Measurements from ENCODE around the gene TNS2. TPM values are rescaled to one million over a fixed set of nuclear protein-coding genes. Genes with fewer than 3 reads are reported as not detected.

TNS2 gene
- total RNA-seq, 2 donors from 2014 or later = 0.69 to 4.6 TPM

DNA sequence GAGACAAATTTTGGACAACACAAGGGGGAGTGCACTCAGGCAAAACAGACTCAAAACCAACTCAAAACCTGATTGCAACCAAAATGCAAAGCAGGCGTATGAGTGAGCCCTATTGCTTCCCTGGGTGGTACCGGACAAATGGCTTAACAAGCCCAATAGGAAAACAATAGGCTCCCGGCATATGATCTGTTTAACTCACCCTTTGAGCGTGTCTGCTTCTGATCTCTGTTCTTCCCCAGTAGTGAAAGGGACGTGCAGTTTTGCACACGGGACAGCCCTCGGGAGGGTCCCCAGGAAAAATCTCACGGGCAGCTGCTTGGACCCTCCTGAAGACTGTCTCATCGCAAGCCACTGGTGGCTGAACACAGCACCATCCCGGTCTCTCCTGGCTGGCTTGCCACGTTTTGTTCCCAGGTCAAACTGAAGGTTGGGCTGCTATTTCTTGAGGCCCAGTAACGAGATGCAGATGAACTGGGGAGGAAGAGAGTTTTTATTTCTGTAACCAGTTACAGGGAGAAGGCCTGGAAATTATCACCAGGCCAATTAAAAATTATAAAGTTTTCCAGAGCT lies 63.4 kb downstream of the TNS2 start:
- no peak for ATAC-seq (replicated peaks)
- H3K4me3 Mint-ChIP-seq = no peak overlapping the region
- no peaks in the 10 kb centered on the region for H3K27me3 Mint-ChIP-seq
- H3K4me1 Mint-ChIP-seq = no peaks in the 10 kb centered on the region
- no peaks in the 10 kb centered on the region for H3K36me3 Mint-ChIP-seq (ENCODE audit: low read depth)
- no peak overlapping the region for H3K27ac Mint-ChIP-seq
- no peaks in the 10 kb centered on the region for H3K9me3 Mint-ChIP-seq

DNA sequence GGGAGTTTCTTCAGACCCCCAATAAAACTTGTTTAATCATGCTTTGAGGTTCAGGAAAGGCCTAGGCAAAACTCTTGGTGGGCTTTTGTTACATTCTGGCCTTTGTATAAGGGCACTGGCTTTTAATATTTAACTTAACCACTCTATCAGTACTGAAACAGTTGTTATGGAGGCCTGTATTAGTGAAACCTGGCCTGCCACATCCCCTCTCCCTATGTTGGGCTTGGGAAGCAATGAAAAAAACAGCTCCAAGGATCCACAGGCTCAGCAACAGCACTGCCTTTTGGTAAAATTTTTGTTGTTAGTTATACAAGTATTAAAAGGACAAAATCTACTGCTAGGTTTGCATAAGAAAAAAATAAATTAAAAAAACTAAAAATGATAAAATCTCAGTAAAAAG lies 64.1 kb downstream of the TNS2 start:
- H3K27me3 Mint-ChIP-seq = no peaks in the 10 kb centered on the region
- no peaks in the 10 kb centered on the region for H3K9me3 Mint-ChIP-seq
- H3K27ac Mint-ChIP-seq = no peak overlapping the region
- H3K4me1 Mint-ChIP-seq = no peaks in the 10 kb centered on the region
- H3K4me3 Mint-ChIP-seq = no peak overlapping the region
- no peak for ATAC-seq (replicated peaks)
- H3K36me3 Mint-ChIP-seq (ENCODE audit: low read depth) = no peaks in the 10 kb centered on the region

Other genes starting within 250 kb of the TNS2 start
- not detected for gene KRT4, start 235.9 kb upstream of the TNS2 start, total RNA-seq
- under 1 TPM in 1 of 2 donors, not detected in 1; 0.82 TPM for gene KRT79, start 215.8 kb upstream of the TNS2 start, total RNA-seq
- not detected for gene KRT78, start 201.1 kb upstream of the TNS2 start, total RNA-seq
- 1 to 10 TPM in 1 of 2 donors, under 1 TPM in 1; 0.22 to 1.2 TPM for gene KRT8, start 145.0 kb upstream of the TNS2 start, total RNA-seq
- gene KRT18, start 100.9 kb upstream of the TNS2 start, total RNA-seq = 1 to 10 TPM; 3.4 to 4.8 TPM
- 100 to 1,000 TPM; 536 to 964 TPM for gene EIF4B, start 43.6 kb upstream of the TNS2 start, total RNA-seq
- 10 to 100 TPM; 25.4 to 28.8 TPM for gene SPRYD3, start 29.3 kb downstream of the TNS2 start, total RNA-seq
- 1 to 10 TPM in 1 of 2 donors, under 1 TPM in 1; 0.45 to 6.0 TPM for gene IGFBP6, start 47.6 kb downstream of the TNS2 start, total RNA-seq
- 1 to 10 TPM in 1 of 2 donors, under 1 TPM in 1; 0.28 to 1.1 TPM for gene SOAT2, start 53.4 kb downstream of the TNS2 start, total RNA-seq
- 10 to 100 TPM; 41.8 to 42.3 TPM for gene ZNF740, start 130.7 kb downstream of the TNS2 start, total RNA-seq
- gene CSAD, start 130.9 kb downstream of the TNS2 start, total RNA-seq = 10 to 100 TPM; 29.8 to 43.5 TPM
- 100 to 1,000 TPM; 183 to 187 TPM for gene ITGB7, start 157.2 kb downstream of the TNS2 start, total RNA-seq
- 10 to 100 TPM; 28.5 to 58.3 TPM for gene RARG, start 182.1 kb downstream of the TNS2 start, total RNA-seq
- gene ESPL1, start 218.2 kb downstream of the TNS2 start, total RNA-seq = 10 to 100 TPM; 80.1 to 92.1 TPM
- 100 to 1,000 TPM; 250 to 347 TPM for gene PFDN5, start 245.5 kb downstream of the TNS2 start, total RNA-seq
- 10 to 100 TPM; 48.7 to 76.5 TPM for gene MYG1, start 249.6 kb downstream of the TNS2 start, total RNA-seq

Measured in activated T-helper 17 cell treated with anti-CD3 and anti-CD28 coated beads, Interleukin-2, amount 50 U/mL, for 72 hours (primary cell).